ENCODE results near the gene NUP160. TPM values are rescaled to one million over a fixed set of nuclear protein-coding genes. Genes with fewer than 3 reads are reported as not detected.
"Not testable (repeated sequence)": the region's sequence is repeated elsewhere in the genome, so short reads cannot be mapped to it uniquely, and the experiment has no call there.

NUP160 gene
- total RNA-seq, 1 experiment from 2014 or later = 25.9 TPM

GRCh38 chr11:47864901-47865300 is 16.8 kb upstream of the NUP160 start:
- peak; percentile 30 for DNase-seq (ENCODE audit: low read depth)

- DNase-seq (ENCODE audit: low read depth) = no peak
Observed at GRCh38 chr11:47863898-47864430, 15.8 kb upstream of the NUP160 start.

GRCh38 chr11:47863189-47863897 is 15.2 kb upstream of the NUP160 start:
- DNase-seq (ENCODE audit: low read depth) = peak; percentile 74

- peak; percentile 41 for DNase-seq (ENCODE audit: low read depth)
Observed at GRCh38 chr11:47861728-47862127, 13.6 kb upstream of the NUP160 start.

- no peak for DNase-seq (ENCODE audit: low read depth)
Observed at GRCh38 chr11:47860536-47860935, 12.4 kb upstream of the NUP160 start.

- peak; percentile 90 for DNase-seq (ENCODE audit: low read depth)
Observed at GRCh38 chr11:47857892-47858543, 9.9 kb upstream of the NUP160 start.

GRCh38 chr11:47857485-47857884 is 9.3 kb upstream of the NUP160 start:
- DNase-seq (ENCODE audit: low read depth) = no peak

GRCh38 chr11:47856186-47856585 is 8.0 kb upstream of the NUP160 start:
- no peak for DNase-seq (ENCODE audit: low read depth)

- no peak for DNase-seq (ENCODE audit: low read depth)
Observed at GRCh38 chr11:47854667-47855066, 6.5 kb upstream of the NUP160 start.

- DNase-seq (ENCODE audit: low read depth) = no peak
Observed at GRCh38 chr11:47852053-47852452, 3.9 kb upstream of the NUP160 start.

GRCh38 chr11:47850337-47850736 is 2.2 kb upstream of the NUP160 start:
- no peak for DNase-seq (ENCODE audit: low read depth)

GRCh38 chr11:47848700-47849155 is 578 bp upstream of the NUP160 start:
- no peak for DNase-seq (ENCODE audit: low read depth)

GRCh38 chr11:47847537-47847891 is 636 bp downstream of the NUP160 start:
- no peak for DNase-seq (ENCODE audit: low read depth)

- no peak for DNase-seq (ENCODE audit: low read depth)
Observed at GRCh38 chr11:47846998-47847397, 1.2 kb downstream of the NUP160 start.

GRCh38 chr11:47843361-47844055 is 4.6 kb downstream of the NUP160 start:
- no peak for DNase-seq (ENCODE audit: low read depth)

GRCh38 chr11:47842749-47843148 is 5.4 kb downstream of the NUP160 start:
- DNase-seq (ENCODE audit: low read depth) = no peak

GRCh38 chr11:47837929-47838328 is 10.2 kb downstream of the NUP160 start:
- no peak for DNase-seq (ENCODE audit: low read depth)

GRCh38 chr11:47837292-47837691 is 10.9 kb downstream of the NUP160 start:
- DNase-seq (ENCODE audit: low read depth) = no peak

GRCh38 chr11:47830013-47830412 is 18.1 kb downstream of the NUP160 start:
- not testable (repeated sequence) for DNase-seq (ENCODE audit: low read depth)

- DNase-seq (ENCODE audit: low read depth) = no peak
Observed at GRCh38 chr11:47828284-47828683, 19.9 kb downstream of the NUP160 start.

- DNase-seq (ENCODE audit: low read depth) = not testable (repeated sequence)
Observed at GRCh38 chr11:47822664-47823063, 25.5 kb downstream of the NUP160 start.

- DNase-seq (ENCODE audit: low read depth) = no peak
Observed at GRCh38 chr11:47819743-47820142, 28.4 kb downstream of the NUP160 start.

All from HT1080 (cell line).